ENCODE data around the gene SNX1.
A peak's percentile ranks its signal among the peaks of the same experiment; 100 is the strongest.

Gene SNX1

GRCh38 chr15:64092864-64093626 lies 2.7 kb upstream of the SNX1 start:
- Histone ChIP-seq H4K20me1 (ENCODE audit: insufficient read depth, low read length, poor library complexity, severe bottlenecking) (peaks cover 29% of the 10 kb centered on the region), H3K4me1 (ENCODE audit: insufficient read depth, low read length, poor library complexity, severe bottlenecking) (peaks cover 54% of the 10 kb centered on the region), H3K27me3 (ENCODE audit: insufficient read depth, low read length, poor library complexity, severe bottlenecking) (no peaks in the 10 kb centered on the region), H3K79me2 (ENCODE audit: insufficient read depth, low read length) (peaks cover 79% of the 10 kb centered on the region), H3K9me3 (ENCODE audit: insufficient read depth, low read depth, low read length) (no peaks in the 10 kb centered on the region), H3F3A (ENCODE audit: low read depth) (no peaks in the 10 kb centered on the region), H2AFZ (ENCODE audit: low read length) (peak overlapping the region; percentile 97), H3K4me3 (ENCODE audit: low read length, poor library complexity, severe bottlenecking) (peak overlapping the region; percentile 85), H3K9me2 (replicated peaks; ENCODE audit: low read depth, low read length) (no peaks in the 10 kb centered on the region), H3K4me2 (ENCODE audit: low read depth, low read length, poor library complexity, severe bottlenecking) (peak overlapping the region; percentile 93), H3K36me3 (ENCODE audit: insufficient read depth, low read length) (peaks cover 4% of the 10 kb centered on the region; the same call in 1 of the 2 replicates), H3K9ac (ENCODE audit: low read depth, low read length, poor library complexity, severe bottlenecking) (peak overlapping the region; percentile 89)
- TF ChIP-seq CTCF (conservative IDR thresholded peaks at IDR 0.05; ENCODE audit: low read length), result peak; percentile 47
- no peak for TF ChIP-seq EZH2phosphoT487 (IDR thresholded peaks at IDR 0.05; ENCODE audit: borderline replicate concordance)

- H3K79me2 ChIP-seq (ENCODE audit: insufficient read depth, low read length), result peaks cover 83% of the 10 kb centered on the region
- no peaks in the 10 kb centered on the region for H3K27me3 ChIP-seq (ENCODE audit: insufficient read depth, low read length, poor library complexity, severe bottlenecking)
- no peaks in the 10 kb centered on the region for H3F3A ChIP-seq (ENCODE audit: low read depth)
- peak within 1 kb of the TSS; percentile 93 for H3K4me2 ChIP-seq (ENCODE audit: low read depth, low read length, poor library complexity, severe bottlenecking)
- H4K20me1 ChIP-seq (ENCODE audit: insufficient read depth, low read length, poor library complexity, severe bottlenecking), result peaks cover 35% of the 10 kb centered on the region
- TF ChIP-seq CTCF (conservative IDR thresholded peaks at IDR 0.05; ENCODE audit: low read length) (no peak), EZH2phosphoT487 (IDR thresholded peaks at IDR 0.05; ENCODE audit: borderline replicate concordance) (no peak)
- peak within 1 kb of the TSS; percentile 97 for H2AFZ ChIP-seq (ENCODE audit: low read length)
- peaks cover 60% of the 10 kb centered on the region for H3K4me1 ChIP-seq (ENCODE audit: insufficient read depth, low read length, poor library complexity, severe bottlenecking)
- no peaks in the 10 kb centered on the region for H3K9me2 ChIP-seq (replicated peaks; ENCODE audit: low read depth, low read length)
- no peaks in the 10 kb centered on the region for H3K9me3 ChIP-seq (ENCODE audit: insufficient read depth, low read depth, low read length)
- H3K9ac ChIP-seq (ENCODE audit: low read depth, low read length, poor library complexity, severe bottlenecking), result peak within 1 kb of the TSS; percentile 89
- H3K4me3 ChIP-seq (ENCODE audit: low read length, poor library complexity, severe bottlenecking), result peak within 1 kb of the TSS; percentile 85
- H3K36me3 ChIP-seq (ENCODE audit: insufficient read depth, low read length), result no peaks in the 10 kb centered on the region
Observed at GRCh38 chr15:64093627-64094417, 2.0 kb upstream of the SNX1 start, which contains the start of gene CIAO2A. CIAO2A (minus strand) TSS chr15:64093838; CDS start chr15:64093768, 70 bp downstream.

GRCh38 chr15:64095431-64095794 lies 369 bp upstream of the SNX1 start:
- Histone ChIP-seq H3K79me2 (ENCODE audit: insufficient read depth, low read length) (peaks cover 88% of the 10 kb centered on the region), H3K4me3 (ENCODE audit: low read length, poor library complexity, severe bottlenecking) (peak overlapping the region; percentile 85), H3F3A (ENCODE audit: low read depth) (no peaks in the 10 kb centered on the region), H3K4me1 (ENCODE audit: insufficient read depth, low read length, poor library complexity, severe bottlenecking) (peaks cover 67% of the 10 kb centered on the region), H3K4me2 (ENCODE audit: low read depth, low read length, poor library complexity, severe bottlenecking) (peak overlapping the region; percentile 82), H2AFZ (ENCODE audit: low read length) (peak overlapping the region; percentile 89), H3K36me3 (ENCODE audit: insufficient read depth, low read length) (no peaks in the 10 kb centered on the region), H4K20me1 (ENCODE audit: insufficient read depth, low read length, poor library complexity, severe bottlenecking) (peaks cover 50% of the 10 kb centered on the region), H3K9me2 (replicated peaks; ENCODE audit: low read depth, low read length) (no peaks in the 10 kb centered on the region), H3K9me3 (ENCODE audit: insufficient read depth, low read depth, low read length) (no peaks in the 10 kb centered on the region), H3K9ac (ENCODE audit: low read depth, low read length, poor library complexity, severe bottlenecking) (peak overlapping the region; percentile 89), H3K27me3 (ENCODE audit: insufficient read depth, low read length, poor library complexity, severe bottlenecking) (no peaks in the 10 kb centered on the region)
- TF ChIP-seq EZH2phosphoT487 (IDR thresholded peaks at IDR 0.05; ENCODE audit: borderline replicate concordance) (no peak), CTCF (conservative IDR thresholded peaks at IDR 0.05; ENCODE audit: low read length) (no peak)

All from Loucy (cell line).